ENCODE data around the gene IL36RN.

- no peak for TF ChIP-seq CTCF (conservative IDR thresholded peaks at IDR 0.05; ENCODE audit: low read length)
- TF ChIP-seq EZH2phosphoT487 (IDR thresholded peaks at IDR 0.05; ENCODE audit: borderline replicate concordance, low read depth, low read length) = no peak
These were observed 25.0 kb upstream of the IL36RN start for GRCh38 chr2:113034016-113034415.

Measured in OCI-LY7 (cell line).